Measurements from ENCODE around the gene NOS2.

DNA sequence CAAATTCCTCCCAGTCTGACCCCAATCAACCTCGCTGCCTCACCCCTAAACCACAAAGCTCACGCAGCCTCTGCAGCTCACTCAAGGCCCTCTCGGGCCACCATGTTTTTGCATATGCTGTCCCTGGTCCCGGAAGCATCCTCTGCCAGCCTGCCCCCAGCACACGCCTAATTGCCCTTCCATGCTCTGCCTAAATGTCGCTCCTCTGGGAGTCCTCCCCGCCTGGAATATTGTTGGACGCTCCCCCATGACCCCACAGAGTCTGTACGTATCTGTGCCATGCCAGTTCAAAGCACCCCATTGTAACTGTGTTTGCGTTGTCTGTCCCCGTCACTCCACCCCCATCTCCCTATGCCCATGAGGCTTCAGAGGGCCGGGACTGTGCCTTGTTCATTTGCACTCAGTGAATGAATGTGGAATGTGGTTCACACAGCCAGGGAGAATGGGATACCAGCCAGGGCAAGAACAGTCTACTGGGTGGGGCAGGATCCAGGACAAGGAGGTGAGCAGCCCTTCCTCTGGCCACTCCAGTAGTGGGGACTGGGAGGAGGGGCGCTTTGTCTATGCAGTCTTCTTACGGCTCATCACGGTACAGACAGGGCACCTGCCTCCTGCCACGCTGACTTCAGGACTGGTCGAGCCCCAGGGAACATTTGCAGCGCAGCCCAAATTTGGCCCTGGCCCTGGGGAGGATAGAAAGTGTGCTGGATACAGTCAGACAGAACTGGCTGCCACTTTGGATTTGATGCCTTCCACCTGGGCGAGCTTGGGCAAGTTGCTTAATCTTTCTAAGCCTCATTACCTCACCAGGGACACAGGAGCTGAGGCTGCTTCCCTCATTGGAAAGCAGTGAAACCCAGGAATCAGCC lies 48.5 kb downstream of the NOS2 start:
- TF ChIP-seq CTCF (IDR thresholded peaks at IDR 0.05) = no peak
- peak in 1 of 2 donors; percentile 28 for TF ChIP-seq POLR2AphosphoS5 (IDR thresholded peaks at IDR 0.05)

Data from upper lobe of left lung (tissue), 4 donors.